ENCODE data around the gene DICER1. TPM values are rescaled to one million over a fixed set of nuclear protein-coding genes. Genes with fewer than 3 reads are reported as not detected.

Gene DICER1
- total and polyA plus RNA-seq, 9 of the 15 experiments (the other 6 are each of a cell fraction or from before 2014, with no cell fraction given), result 2.5 to 23.2 (median 12.4) TPM

- TF ChIP-seq ETV6 (IDR thresholded peaks at IDR 0.05; ENCODE audit: borderline replicate concordance in 1 of 2, low read depth in 2 of 2, low read length in 1 of 2), result 0 out of 4 replicates have a peak, but pooled peaks of 1 of the 2 experiments have one; percentile 23
- TF ChIP-seq ETV6 (CRISPR knock-in tag; IDR thresholded peaks at IDR 0.05; ENCODE audit: borderline replicate concordance), result no peak
- no peak for TF ChIP-seq EHMT2 (IDR thresholded peaks at IDR 0.05)
- TF ChIP-seq CEBPB (tag; IDR thresholded peaks at IDR 0.05), result peak; percentile 97
- peak; percentile 60 for TF ChIP-seq SMAD4 (CRISPR knock-in tag; conservative IDR thresholded peaks at IDR 0.05)
- no peak for TF ChIP-seq ZBTB9 (CRISPR knock-in tag; IDR thresholded peaks at IDR 0.05)
- TF ChIP-seq SRSF9 (IDR thresholded peaks at IDR 0.05; ENCODE audit: borderline replicate concordance, low read depth, low read length), result no peak
- TF ChIP-seq MECOM (CRISPR knock-in tag; IDR thresholded peaks at IDR 0.05), result no peak
- peak; percentile 76 for TF ChIP-seq CBFA2T3 (IDR thresholded peaks at IDR 0.05)
Measured at GRCh38 chr14:95185033-95185766, 27.9 kb upstream of the DICER1 start (continued).

- FAIRE-seq, result no peak
- intact Hi-C loops (cut with micrococcal nuclease) (no loop called here), in situ Hi-C loops (cut with MboI) (no loop called here)
- Histone ChIP-seq H3K79me2 (ENCODE audit: control insufficient read depth, insufficient read depth, low read length) (no peaks in the 10 kb centered on the region), H3K4me3 (no peak overlapping the region), H3K27ac (ENCODE audit: extremely low read depth, low read depth, low read length) (no peak overlapping the region), H3K36me3 (ENCODE audit: control insufficient read depth, insufficient read depth, low read length) (no peaks in the 10 kb centered on the region), H3K27me3 (ENCODE audit: control insufficient read depth in 2 of 2, insufficient read depth in 2 of 2, low read length in 2 of 2) (peaks cover 4 to 16% of the 10 kb centered on the region in 2 experiments; a peak in 3 of 5 replicates), H3K4me1 (replicated peaks in 1 of 2; ENCODE audit: control insufficient read depth in 2 of 2, insufficient read depth in 2 of 2, low read length in 2 of 2) (peaks cover 0 to 14% of the 10 kb centered on the region in 2 experiments; a peak in 3 of 5 replicates), H3K4me2 (ENCODE audit: insufficient read depth, low read length) (no peak overlapping the region), H3K9me1 (ENCODE audit: control insufficient read depth, insufficient read depth, low read length) (no peaks in the 10 kb centered on the region), H2AFZ (ENCODE audit: low read depth, low read length) (no peak overlapping the region), H3K9me3 (replicated peaks; ENCODE audit: control insufficient read depth, insufficient read depth, low read depth, low read length) (no peaks in the 10 kb centered on the region), H3K9ac (ENCODE audit: insufficient read depth in 1 of 2, low read depth in 2 of 2, low read length in 2 of 2) (no peak overlapping the region), H4K20me1 (replicated peaks; ENCODE audit: control insufficient read depth, insufficient read depth, low read length) (no peaks in the 10 kb centered on the region; the same call in 1 of the 2 replicates)
- ChIA-PET CTCF (ENCODE audit: low intra/inter-chr PET ratio) (no interaction called here), POLR2A (interaction anchor here (0.7 kb wide), 1 partner anchor 9 kb away, joined by 4 read pairs; no protein-coding TSS in a partner anchor)
- no TSS peak for BruUV-seq (replicated peaks)
- ATAC-seq, result no peak
- DNase-seq (ENCODE audit: extremely low read depth in 1 of 4, low spot score in 3 of 4), result no peak
- WGBS (ENCODE audit: insufficient coverage, low coverage, missing lambda C conversion rate), result 15% methylated on average over 2 of the region's 2 CpGs
- TF ChIP-seq DPF2 (IDR thresholded peaks at IDR 0.05), result no peak
- no peak for TF ChIP-seq RNF2 (IDR thresholded peaks at IDR 0.05)
- TF ChIP-seq UBTF (IDR thresholded peaks at IDR 0.05; ENCODE audit: borderline replicate concordance in 1 of 2, low read depth in 2 of 2, low read length in 2 of 2), result no peak
- TF ChIP-seq MTA2 (IDR thresholded peaks at IDR 0.05; ENCODE audit: low read depth), result no peak
- no peak for TF ChIP-seq CBX5 (IDR thresholded peaks at IDR 0.05; ENCODE audit: borderline replicate concordance, low read depth)
- TF ChIP-seq BRD9 (IDR thresholded peaks at IDR 0.05; ENCODE audit: low read depth, partially characterized antibody), result no peak
Measured at GRCh38 chr14:95184413-95184790, 27.1 kb upstream of the DICER1 start.

Measured in K562 (cell line).